ENCODE results near the gene LRMDA.

DNA sequence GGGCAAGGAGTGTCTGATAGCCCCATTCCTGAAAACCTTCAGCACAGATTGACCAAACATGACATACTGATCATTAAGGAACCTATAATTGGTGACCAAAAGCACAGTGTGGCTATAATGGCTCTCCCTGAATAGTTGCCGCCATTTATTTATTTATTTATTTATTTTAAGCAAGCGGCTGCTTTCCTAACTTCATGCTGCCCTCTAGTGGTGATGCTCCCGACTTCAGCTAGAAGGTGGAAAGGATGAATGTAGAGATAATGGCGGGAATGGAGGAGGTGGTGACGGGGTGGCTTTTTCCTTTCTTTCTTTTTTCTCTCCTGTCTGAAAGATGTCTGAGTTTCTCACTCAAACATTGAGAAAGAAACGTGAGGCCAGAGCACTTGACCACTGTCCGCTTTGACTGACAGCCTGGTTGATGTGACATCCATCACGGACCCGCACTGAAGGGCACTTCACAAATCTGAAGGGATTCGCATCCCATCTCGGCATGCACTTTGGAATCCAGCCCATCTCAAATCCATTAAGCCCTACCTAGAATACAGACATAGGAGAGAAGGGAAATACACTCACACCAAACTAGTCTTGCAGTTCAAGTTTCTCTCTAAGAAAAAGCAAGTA is 1116.0 kb downstream of the LRMDA start:
- TF ChIP-seq CTCF (conservative IDR thresholded peaks at IDR 0.05; ENCODE audit: low read depth, low read length), result peak; percentile 84
- no peak for TF ChIP-seq EZH2 (IDR thresholded peaks at IDR 0.05; ENCODE audit: borderline replicate concordance, low read depth, low read length, poor library complexity, severe bottlenecking)
